OCI-LY1 (cell line): ENCODE results near the gene LCP2.
"Not testable (repeated sequence)": the region's sequence is repeated elsewhere in the genome, so short reads cannot be mapped to it uniquely, and the experiment has no call there.

Experiments
- H2AFZ ChIP-seq: fragments of 200-600 bp; sonication (generic), shearing (Covaris generic); 2 replicates; pipeline ENCODE4 v1.6.0; 2014; ENCODE audit warnings: antibody characterized with exemption, mild to moderate bottlenecking, low read length
- H3F3A ChIP-seq: fragments of 200-600 bp; sonication (generic), shearing (Covaris generic); 2 replicates; pipeline ENCODE4 v1.6.0; 2014; ENCODE audit warnings: mild to moderate bottlenecking, antibody characterized with exemption, low read length, moderate library complexity; ENCODE audit not compliant: insufficient read depth
- H3K27ac ChIP-seq: fragments of 200-600 bp; sonication (generic); 2 replicates; pipeline ENCODE4 v1.5.1; 2014; ENCODE audit warnings: low read length, mixed run types, mild to moderate bottlenecking, low read depth; ENCODE audit not compliant: poor library complexity, severe bottlenecking
- H3K27me3 ChIP-seq: fragments of 200-600 bp; sonication (generic); 2 replicates; pipeline ENCODE4 v1.6.0; 2014; ENCODE audit warnings: antibody characterized with exemption, mild to moderate bottlenecking, low read length, moderate library complexity; ENCODE audit not compliant: insufficient read depth
- H3K36me3 ChIP-seq: fragments of 200-600 bp; sonication (generic); 2 replicates; pipeline ENCODE4 v1.6.1; 2014; ENCODE audit warnings: mild to moderate bottlenecking, antibody characterized with exemption, low read length, moderate library complexity, mixed read lengths; ENCODE audit not compliant: insufficient read depth
- H3K4me1 ChIP-seq: fragments of 200-600 bp; sonication (generic); 2 replicates; pipeline ENCODE4 v1.5.1; 2014; ENCODE audit warnings: mild to moderate bottlenecking, low read length, moderate library complexity; ENCODE audit not compliant: insufficient read depth, severe bottlenecking
- H3K4me2 ChIP-seq: fragments of 200-600 bp; sonication (generic), shearing (Covaris generic); 2 replicates; pipeline ENCODE4 v1.6.1; 2014; ENCODE audit warnings: low read length
- H3K4me3 ChIP-seq: fragments of 200-600 bp; sonication (generic); 2 replicates; pipeline ENCODE4 v1.5.1; 2014; ENCODE audit warnings: low read length, low read depth, mild to moderate bottlenecking, mixed read lengths; ENCODE audit not compliant: poor library complexity, severe bottlenecking
- H3K79me2 ChIP-seq: fragments of 200-600 bp; shearing (Covaris generic); 2 replicates; pipeline ENCODE4 v1.6.1; 2016; ENCODE audit warnings: mixed run types, low read length, mixed read lengths; ENCODE audit not compliant: insufficient read depth
- H3K9ac ChIP-seq: fragments of 200-600 bp; sonication (generic), shearing (Covaris generic); 2 replicates; pipeline ENCODE4 v1.6.1; 2014; ENCODE audit warnings: mild to moderate bottlenecking, low read length, mixed read lengths
- H3K9me2 ChIP-seq: fragments of 200-600 bp; sonication (generic), shearing (Covaris generic); 2 replicates; pipeline ENCODE4 v1.6.1; 2014; ENCODE audit warnings: low read depth, mild to moderate bottlenecking, low read length, mixed read lengths
- H3K9me3 ChIP-seq: fragments of 200-600 bp; shearing (Covaris generic); 2 replicates; pipeline ENCODE4 v1.6.1; 2014; ENCODE audit warnings: low read length, mixed read lengths
- H4K20me1 ChIP-seq: fragments of 200-600 bp; sonication (generic), shearing (Covaris generic); 2 replicates; pipeline ENCODE4 v1.6.0; 2016; ENCODE audit warnings: mild to moderate bottlenecking, low read length; ENCODE audit not compliant: insufficient read depth
- EZH2 ChIP-seq: fragments of 200-600 bp; sonication (generic), shearing (Covaris generic); IDR thresholded peaks from 2 replicates; pipeline ENCODE4 v1.8.0; 2017; ENCODE audit warnings: borderline replicate concordance, mixed run types, mild to moderate bottlenecking, antibody characterized with exemption, low read length, moderate library complexity, mixed read lengths
- TF ChIP-seq, protein P1 (sequence below): fragments of 200-600 bp; sonication (generic), shearing (Covaris generic); IDR thresholded peaks from 2 replicates; pipeline ENCODE4 v1.5.1; 2017; ENCODE audit warnings: mild to moderate bottlenecking, antibody characterized with exemption, low read length, moderate library complexity, mixed read lengths

The LCP2 gene

DNA sequence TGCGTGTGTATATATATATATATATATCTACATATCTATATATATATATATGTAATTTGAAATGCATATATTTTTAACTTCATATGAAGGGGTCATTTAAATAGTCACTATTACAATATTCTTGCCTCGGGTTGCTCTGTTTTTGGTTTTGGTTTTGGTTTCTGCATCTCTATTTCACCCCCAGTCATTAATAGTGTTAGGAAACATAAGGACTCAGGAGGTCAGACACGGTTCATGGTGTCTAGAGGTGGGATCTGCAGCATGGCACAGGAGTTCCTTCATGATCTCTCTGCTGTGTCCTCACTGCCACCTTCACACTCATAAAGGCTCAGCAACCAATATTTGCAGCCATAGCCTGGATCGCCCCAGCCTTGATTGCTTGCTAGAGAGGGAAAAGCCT, 48.2 kb downstream of the LCP2 start:
- H2AFZ ChIP-seq = no peak overlapping the region
- no peak for TF ChIP-seq EZH2
- TF ChIP-seq, protein P1, sequence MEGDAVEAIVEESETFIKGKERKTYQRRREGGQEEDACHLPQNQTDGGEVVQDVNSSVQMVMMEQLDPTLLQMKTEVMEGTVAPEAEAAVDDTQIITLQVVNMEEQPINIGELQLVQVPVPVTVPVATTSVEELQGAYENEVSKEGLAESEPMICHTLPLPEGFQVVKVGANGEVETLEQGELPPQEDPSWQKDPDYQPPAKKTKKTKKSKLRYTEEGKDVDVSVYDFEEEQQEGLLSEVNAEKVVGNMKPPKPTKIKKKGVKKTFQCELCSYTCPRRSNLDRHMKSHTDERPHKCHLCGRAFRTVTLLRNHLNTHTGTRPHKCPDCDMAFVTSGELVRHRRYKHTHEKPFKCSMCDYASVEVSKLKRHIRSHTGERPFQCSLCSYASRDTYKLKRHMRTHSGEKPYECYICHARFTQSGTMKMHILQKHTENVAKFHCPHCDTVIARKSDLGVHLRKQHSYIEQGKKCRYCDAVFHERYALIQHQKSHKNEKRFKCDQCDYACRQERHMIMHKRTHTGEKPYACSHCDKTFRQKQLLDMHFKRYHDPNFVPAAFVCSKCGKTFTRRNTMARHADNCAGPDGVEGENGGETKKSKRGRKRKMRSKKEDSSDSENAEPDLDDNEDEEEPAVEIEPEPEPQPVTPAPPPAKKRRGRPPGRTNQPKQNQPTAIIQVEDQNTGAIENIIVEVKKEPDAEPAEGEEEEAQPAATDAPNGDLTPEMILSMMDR = no peak

DNA sequence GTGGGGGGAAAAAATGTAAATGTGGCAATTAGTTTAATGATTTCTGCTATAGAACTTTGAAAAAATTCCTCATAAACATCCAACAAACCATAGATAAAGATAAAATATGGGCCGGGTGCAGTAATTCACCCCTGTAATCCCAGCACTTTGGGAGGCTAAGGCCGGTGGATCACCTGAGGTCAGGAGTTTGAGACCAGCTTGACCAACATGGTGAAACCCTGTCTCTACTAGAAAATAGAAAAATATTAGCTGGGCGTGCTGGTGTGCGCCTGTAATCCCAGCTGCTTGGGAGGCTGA, 48.7 kb downstream of the LCP2 start:
- H3K36me3 ChIP-seq, H3K4me2 ChIP-seq, H3K9me2 ChIP-seq, H3K9me3 ChIP-seq, H3K9ac ChIP-seq, H3K79me2 ChIP-seq, H3F3A ChIP-seq, H3K27me3 ChIP-seq, H2AFZ ChIP-seq, H4K20me1 ChIP-seq, H3K27ac ChIP-seq, H3K4me1 ChIP-seq, H3K4me3 ChIP-seq: not testable (repeated sequence)

More for the DNA sequence above, 48.2 kb downstream of the LCP2 start:
- Histone ChIP-seq H3K9ac (no peak overlapping the region), H3K9me2 (no peaks in the 10 kb centered on the region), H3K9me3 (no peaks in the 10 kb centered on the region), H3K79me2 (no peaks in the 10 kb centered on the region), H3K4me2 (no peak overlapping the region), H3K27ac (no peak overlapping the region), H3F3A (no peaks in the 10 kb centered on the region), H4K20me1 (no peaks in the 10 kb centered on the region), H3K4me3 (no peak overlapping the region), H3K36me3 (no peaks in the 10 kb centered on the region), H3K4me1 (no peaks in the 10 kb centered on the region), H3K27me3 (peaks cover 5% of the 10 kb centered on the region; the same call in 1 of the 2 replicates)

DNA sequence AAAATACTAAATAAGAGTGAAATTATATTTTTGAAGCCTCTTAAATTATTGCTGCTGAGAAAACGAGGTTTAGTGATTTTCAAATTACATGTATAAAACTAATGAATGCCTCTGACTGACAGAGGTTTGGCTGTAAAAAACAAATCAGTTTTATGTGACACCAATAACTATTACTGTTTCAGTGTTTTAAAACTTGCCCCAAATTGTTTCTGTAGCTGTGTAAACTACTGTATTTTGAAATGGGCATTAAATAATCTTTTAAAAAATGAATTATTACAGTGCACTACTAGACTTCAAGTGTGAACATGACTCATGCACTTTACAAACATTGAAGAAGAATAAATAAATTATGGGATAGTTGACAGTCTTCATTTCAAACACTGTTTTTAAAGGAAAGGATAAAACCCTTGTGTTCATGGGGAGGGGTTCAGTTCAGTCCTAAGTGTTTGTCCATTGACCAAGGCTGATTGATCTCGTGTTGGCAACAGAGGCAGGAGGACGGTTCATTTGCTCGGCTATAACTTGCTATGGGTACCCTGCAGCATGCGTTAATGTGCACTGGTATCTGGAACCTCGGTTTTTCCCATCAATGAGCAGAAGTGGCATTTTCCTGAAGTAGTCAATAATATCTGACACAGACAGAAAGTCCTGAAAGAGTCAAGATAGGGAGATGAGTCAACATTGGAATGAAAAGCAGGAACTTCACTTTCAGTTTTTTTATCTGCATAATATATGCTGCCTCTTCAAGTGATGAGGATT, 49.2 kb downstream of the LCP2 start:
- no peak overlapping the region for H3K9ac ChIP-seq
- no peaks in the 10 kb centered on the region for H3K9me2 ChIP-seq
- no peak overlapping the region for H3K4me3 ChIP-seq
- TF ChIP-seq, protein P1 = no peak
- TF ChIP-seq EZH2 = no peak
- no peaks in the 10 kb centered on the region for H3K79me2 ChIP-seq
- peaks cover 3% of the 10 kb centered on the region; the same call in 1 of the 2 replicates for H3K27me3 ChIP-seq
- H3F3A ChIP-seq = no peaks in the 10 kb centered on the region
- no peaks in the 10 kb centered on the region for H4K20me1 ChIP-seq
- H2AFZ ChIP-seq = no peak overlapping the region
- no peaks in the 10 kb centered on the region for H3K9me3 ChIP-seq
- H3K27ac ChIP-seq = no peak overlapping the region
- no peaks in the 10 kb centered on the region for H3K36me3 ChIP-seq
- H3K4me1 ChIP-seq = no peaks in the 10 kb centered on the region
- no peak overlapping the region for H3K4me2 ChIP-seq

DNA sequence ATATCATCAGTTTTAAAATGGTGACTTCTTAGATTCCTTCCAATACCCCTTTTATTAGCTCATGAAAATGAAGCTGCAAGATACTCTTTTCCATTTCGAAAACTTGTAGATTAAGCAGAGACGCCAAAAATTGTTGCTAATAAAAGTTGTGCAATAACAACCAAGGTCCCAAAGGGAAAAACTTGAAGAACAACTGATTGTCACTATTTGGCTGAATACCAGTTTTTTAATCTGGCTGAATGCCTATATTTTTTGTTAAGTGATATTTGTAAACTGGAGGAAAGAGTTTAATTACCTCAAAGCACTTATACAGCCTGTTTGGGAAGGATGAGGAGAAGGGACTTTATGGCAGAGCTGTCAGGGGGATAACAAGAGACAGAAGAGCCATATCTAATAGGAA, 50.2 kb downstream of the LCP2 start:
- no peak overlapping the region for H3K27ac ChIP-seq
- H3K79me2 ChIP-seq = no peaks in the 10 kb centered on the region
- H3K27me3 ChIP-seq = peaks cover 3% of the 10 kb centered on the region; the same call in 1 of the 2 replicates
- H3K4me1 ChIP-seq = no peaks in the 10 kb centered on the region
- H3K4me2 ChIP-seq = no peak overlapping the region
- no peak overlapping the region for H2AFZ ChIP-seq
- no peak overlapping the region for H3K4me3 ChIP-seq
- TF ChIP-seq, protein P1 = no peak
- TF ChIP-seq EZH2 = no peak
- no peaks in the 10 kb centered on the region for H3K9me3 ChIP-seq
- no peaks in the 10 kb centered on the region for H3K36me3 ChIP-seq
- H3K9me2 ChIP-seq = no peaks in the 10 kb centered on the region
- no peaks in the 10 kb centered on the region for H3F3A ChIP-seq
- H4K20me1 ChIP-seq = no peaks in the 10 kb centered on the region
- no peak overlapping the region for H3K9ac ChIP-seq
